ENCODE results near the gene MLLT3. TPM values are rescaled to one million over a fixed set of nuclear protein-coding genes. Genes with fewer than 3 reads are reported as not detected.

Gene MLLT3
- polyA plus RNA-seq, 12 donors = 52.4 to 110 (median 69.0) TPM; not detected in 1

- no peak for DNase-seq
Observed at GRCh38 chr9:20561531-20561930, 60.8 kb downstream of the MLLT3 start.

- no peak for DNase-seq
Observed at GRCh38 chr9:20559231-20559890, 62.9 kb downstream of the MLLT3 start.

GRCh38 chr9:20558566-20559016 lies 63.7 kb downstream of the MLLT3 start:
- DNase-seq = peak; percentile 25

GRCh38 chr9:20557890-20558565 lies 64.3 kb downstream of the MLLT3 start:
- DNase-seq = no peak

GRCh38 chr9:20557285-20557684 lies 65.0 kb downstream of the MLLT3 start:
- DNase-seq = no peak

GRCh38 chr9:20553558-20554149 lies 68.6 kb downstream of the MLLT3 start:
- no peak for DNase-seq

- no peak for DNase-seq
Observed at GRCh38 chr9:20552874-20553557, 69.3 kb downstream of the MLLT3 start.

GRCh38 chr9:20551835-20552234 lies 70.5 kb downstream of the MLLT3 start:
- no peak for DNase-seq

GRCh38 chr9:20551236-20551635 lies 71.1 kb downstream of the MLLT3 start:
- DNase-seq = no peak

GRCh38 chr9:20550326-20550725 lies 72.0 kb downstream of the MLLT3 start:
- DNase-seq = no peak

- no peak for DNase-seq
Observed at GRCh38 chr9:20549053-20549452, 73.2 kb downstream of the MLLT3 start.

GRCh38 chr9:20545023-20545622 lies 77.2 kb downstream of the MLLT3 start:
- no peak for DNase-seq

GRCh38 chr9:20540169-20540863 lies 82.0 kb downstream of the MLLT3 start:
- DNase-seq = no peak

GRCh38 chr9:20538956-20539355 lies 83.3 kb downstream of the MLLT3 start:
- no peak for DNase-seq

- DNase-seq = no peak
Observed at GRCh38 chr9:20538092-20538491, 84.2 kb downstream of the MLLT3 start.

GRCh38 chr9:20537294-20537693 lies 85.0 kb downstream of the MLLT3 start:
- DNase-seq = no peak

GRCh38 chr9:20532584-20532983 lies 89.7 kb downstream of the MLLT3 start:
- no peak for DNase-seq

GRCh38 chr9:20529837-20530236 lies 92.5 kb downstream of the MLLT3 start:
- no peak for DNase-seq

GRCh38 chr9:20528253-20528652 lies 94.0 kb downstream of the MLLT3 start:
- no peak for DNase-seq

GRCh38 chr9:20526500-20527319 lies 95.6 kb downstream of the MLLT3 start:
- no peak for DNase-seq

GRCh38 chr9:20524776-20525175 lies 97.5 kb downstream of the MLLT3 start:
- DNase-seq = no peak

All from muscle of arm (tissue), 12 donors.